DND-41 (cell line): ENCODE data around the gene DNAJC7.

Experiments
- ATAC-seq: fragments of 200-7000 bp; cut with Tn5 transposase; 3 replicates; pipeline ENCODE4 v1.9.1; 2021; ENCODE audit warnings: low read depth; ENCODE audit not compliant: insufficient read depth
- DNase-seq: peaks from one replicate; pipeline ENCODE4 v3.0.0-alpha.2; 2020
- H2AFZ ChIP-seq: 2 replicates; pipeline ENCODE4 v1.6.0; 2012; ENCODE audit warnings: low read depth, low read length
- H3K27ac ChIP-seq: 2 replicates; pipeline ENCODE4 v1.5.1; 2012; ENCODE audit warnings: low read length, inconsistent platforms
- H3K27me3 ChIP-seq: fragments of 200-600 bp; sonication (generic); 2 replicates; pipeline ENCODE4 v1.6.0; 2012; ENCODE audit warnings: low read length, mild to moderate bottlenecking, inconsistent platforms; ENCODE audit not compliant: insufficient read depth, poor library complexity
- H3K36me3 ChIP-seq: 2 replicates; pipeline ENCODE4 v1.5.1; 2012; ENCODE audit warnings: low read length, inconsistent platforms; ENCODE audit not compliant: insufficient read depth
- H3K4me1 ChIP-seq: 2 replicates; pipeline ENCODE4 v1.5.1; 2012; ENCODE audit warnings: mild to moderate bottlenecking, low read length; ENCODE audit not compliant: insufficient read depth
- H3K4me2 ChIP-seq: 2 replicates; pipeline ENCODE4 v1.6.0; 2012; ENCODE audit warnings: mild to moderate bottlenecking, moderate library complexity, low read length, inconsistent platforms; ENCODE audit not compliant: insufficient read depth
- H3K4me3 ChIP-seq, 2 experiments: fragments of 200-600 bp in 1 of 2; shearing (Covaris generic) in 1 of 2; 2 replicates each; pipeline ENCODE4 v1.5.1; 2012 to 2016; ENCODE audit warnings: inconsistent platforms in 2 of 2, low read length in 2 of 2, mild to moderate bottlenecking in 2 of 2, low read depth in 1 of 2, moderate library complexity in 1 of 2
- H3K79me2 ChIP-seq: 2 replicates; pipeline ENCODE4 v1.6.0; 2012; ENCODE audit warnings: low read length, inconsistent platforms; ENCODE audit not compliant: insufficient read depth
- H3K9ac ChIP-seq: 2 replicates; pipeline ENCODE4 v1.6.0; 2012; ENCODE audit warnings: low read depth, mild to moderate bottlenecking, inconsistent platforms, low read length, moderate library complexity
- H3K9me3 ChIP-seq: 2 replicates; pipeline ENCODE4 v1.5.1; 2012; ENCODE audit warnings: low read length, moderate library complexity, mild to moderate bottlenecking, inconsistent platforms; ENCODE audit not compliant: insufficient read depth, severe bottlenecking
- H4K20me1 ChIP-seq: 2 replicates; pipeline ENCODE4 v1.6.0; 2012; ENCODE audit warnings: low read length; ENCODE audit not compliant: insufficient read depth
- EZH2 ChIP-seq: IDR thresholded peaks from 3 replicates; pipeline ENCODE4 v1.6.1; 2012; ENCODE audit warnings: borderline replicate concordance, low read depth, mild to moderate bottlenecking, moderate library complexity, low read length, inconsistent platforms; ENCODE audit not compliant: severe bottlenecking
- TF ChIP-seq, protein P1 (sequence below): IDR thresholded peaks from 2 replicates; pipeline ENCODE4 v1.5.1; 2012; ENCODE audit warnings: borderline replicate concordance, low read length, moderate library complexity, mild to moderate bottlenecking; ENCODE audit not compliant: poor library complexity, severe bottlenecking; ENCODE audit errors: extremely low read depth

Gene DNAJC7

DNA sequence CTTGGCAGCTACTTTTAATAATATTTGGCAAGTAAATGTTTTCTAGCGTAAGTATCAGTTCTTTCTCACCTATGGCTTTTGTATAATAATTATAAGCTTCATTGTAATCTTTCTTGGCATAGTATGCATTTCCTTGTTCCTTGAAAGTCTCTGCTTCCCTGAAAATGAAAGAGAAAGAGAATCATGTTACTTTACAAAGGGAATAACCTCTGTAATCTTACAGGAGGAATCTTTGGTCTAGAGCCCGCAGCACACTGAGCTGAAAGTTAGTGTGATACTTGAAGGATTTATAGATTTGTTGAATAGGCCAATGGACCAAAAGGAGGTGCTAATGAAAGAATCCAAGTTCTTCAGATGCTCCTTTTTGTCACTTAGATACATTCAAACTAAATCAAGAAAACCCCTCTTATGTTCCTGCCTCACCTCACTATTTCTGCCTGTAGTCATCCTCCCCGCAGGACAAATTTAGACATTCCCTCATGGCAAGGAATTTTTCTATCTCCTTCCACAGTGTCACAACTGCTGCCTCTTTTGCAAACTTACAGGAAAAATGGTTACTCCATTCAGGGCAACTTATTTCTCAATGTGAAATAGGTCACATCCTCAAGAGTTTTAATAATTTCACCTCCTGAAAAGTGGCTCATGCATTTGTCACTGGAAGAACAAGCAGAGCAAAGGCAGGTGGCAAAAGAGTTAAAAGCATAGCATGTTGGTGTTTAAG, 16.7 kb downstream of the DNAJC7 start:
- H3K9ac ChIP-seq, result no peak overlapping the region
- no peaks in the 10 kb centered on the region for H3K27me3 ChIP-seq
- peaks cover 52% of the 10 kb centered on the region for H3K79me2 ChIP-seq
- no peak overlapping the region for H2AFZ ChIP-seq
- H3K4me1 ChIP-seq, result no peaks in the 10 kb centered on the region
- H3K9me3 ChIP-seq, result no peaks in the 10 kb centered on the region
- peaks cover 52% of the 10 kb centered on the region for H4K20me1 ChIP-seq
- ATAC-seq, result no peak
- no peak overlapping the region for H3K4me3 ChIP-seq
- no peak for DNase-seq
- H3K36me3 ChIP-seq, result peaks cover 75% of the 10 kb centered on the region
- no peak for TF ChIP-seq EZH2
- TF ChIP-seq, protein P1, sequence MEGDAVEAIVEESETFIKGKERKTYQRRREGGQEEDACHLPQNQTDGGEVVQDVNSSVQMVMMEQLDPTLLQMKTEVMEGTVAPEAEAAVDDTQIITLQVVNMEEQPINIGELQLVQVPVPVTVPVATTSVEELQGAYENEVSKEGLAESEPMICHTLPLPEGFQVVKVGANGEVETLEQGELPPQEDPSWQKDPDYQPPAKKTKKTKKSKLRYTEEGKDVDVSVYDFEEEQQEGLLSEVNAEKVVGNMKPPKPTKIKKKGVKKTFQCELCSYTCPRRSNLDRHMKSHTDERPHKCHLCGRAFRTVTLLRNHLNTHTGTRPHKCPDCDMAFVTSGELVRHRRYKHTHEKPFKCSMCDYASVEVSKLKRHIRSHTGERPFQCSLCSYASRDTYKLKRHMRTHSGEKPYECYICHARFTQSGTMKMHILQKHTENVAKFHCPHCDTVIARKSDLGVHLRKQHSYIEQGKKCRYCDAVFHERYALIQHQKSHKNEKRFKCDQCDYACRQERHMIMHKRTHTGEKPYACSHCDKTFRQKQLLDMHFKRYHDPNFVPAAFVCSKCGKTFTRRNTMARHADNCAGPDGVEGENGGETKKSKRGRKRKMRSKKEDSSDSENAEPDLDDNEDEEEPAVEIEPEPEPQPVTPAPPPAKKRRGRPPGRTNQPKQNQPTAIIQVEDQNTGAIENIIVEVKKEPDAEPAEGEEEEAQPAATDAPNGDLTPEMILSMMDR, result no peak
- H3K4me2 ChIP-seq, result no peak overlapping the region
- H3K27ac ChIP-seq, result no peak overlapping the region

DNA sequence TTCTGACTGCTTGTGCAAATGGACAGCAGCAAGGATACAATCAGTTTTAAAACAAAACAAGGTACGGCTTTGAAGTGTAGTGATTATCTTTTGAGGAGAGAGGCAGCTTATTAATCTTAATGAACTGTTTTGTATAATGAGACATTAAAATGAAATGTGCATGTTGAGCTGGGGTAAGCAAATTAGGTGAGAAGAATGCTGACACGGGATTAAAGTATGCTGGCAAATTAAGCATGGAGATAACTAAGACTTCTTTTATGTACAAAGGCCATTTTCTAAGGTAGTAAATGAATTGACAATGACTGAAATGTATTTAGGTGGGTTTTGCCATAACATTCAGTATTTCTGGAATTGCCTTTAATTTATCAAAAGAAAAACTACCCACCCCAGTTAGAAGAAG, 18.7 kb downstream of the DNAJC7 start:
- H3K4me2 ChIP-seq, result no peak overlapping the region
- TF ChIP-seq, protein P1, result no peak
- TF ChIP-seq EZH2, result no peak
- H3K27ac ChIP-seq, result no peak overlapping the region

DNA sequence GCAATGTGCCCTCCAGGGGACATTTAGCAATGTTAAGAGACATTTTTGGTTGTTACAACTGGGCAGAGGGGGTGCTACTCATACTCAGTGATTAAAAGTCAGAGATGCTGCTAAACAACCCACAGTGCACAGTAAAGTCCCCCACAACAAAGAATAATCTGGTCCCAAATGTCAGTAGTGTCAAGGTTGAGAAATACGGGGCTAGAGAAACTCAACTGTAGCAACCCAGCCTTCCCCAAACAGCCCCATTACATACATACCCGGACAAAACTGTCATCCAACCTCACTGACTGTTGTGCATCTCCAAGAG, 20.4 kb downstream of the DNAJC7 start:
- peaks cover 23% of the 10 kb centered on the region for H4K20me1 ChIP-seq
- H3K79me2 ChIP-seq, result peaks cover 19% of the 10 kb centered on the region
- H3K4me2 ChIP-seq, result no peak overlapping the region
- H2AFZ ChIP-seq, result no peak overlapping the region
- ATAC-seq (no peak), DNase-seq (no peak)
- H3K36me3 ChIP-seq, result peaks cover 91% of the 10 kb centered on the region
- H3K27ac ChIP-seq, result no peak overlapping the region
- no peak overlapping the region for H3K9ac ChIP-seq
- H3K27me3 ChIP-seq, result no peaks in the 10 kb centered on the region
- no peaks in the 10 kb centered on the region for H3K9me3 ChIP-seq
- no peak overlapping the region for H3K4me3 ChIP-seq
- no peaks in the 10 kb centered on the region for H3K4me1 ChIP-seq
- TF ChIP-seq EZH2, result no peak
- TF ChIP-seq, protein P1, result no peak

More for the DNA sequence above, 18.7 kb downstream of the DNAJC7 start:
- no peak overlapping the region for H3K9ac ChIP-seq
- H3K4me3 ChIP-seq, result no peak overlapping the region
- no peaks in the 10 kb centered on the region for H3K9me3 ChIP-seq
- H3K4me1 ChIP-seq, result no peaks in the 10 kb centered on the region
- no peak for DNase-seq
- peaks cover 32% of the 10 kb centered on the region for H3K79me2 ChIP-seq
- ATAC-seq, result no peak
- peaks cover 91% of the 10 kb centered on the region for H3K36me3 ChIP-seq
- peaks cover 37% of the 10 kb centered on the region for H4K20me1 ChIP-seq
- H3K27me3 ChIP-seq, result no peaks in the 10 kb centered on the region
- no peak overlapping the region for H2AFZ ChIP-seq

DNA sequence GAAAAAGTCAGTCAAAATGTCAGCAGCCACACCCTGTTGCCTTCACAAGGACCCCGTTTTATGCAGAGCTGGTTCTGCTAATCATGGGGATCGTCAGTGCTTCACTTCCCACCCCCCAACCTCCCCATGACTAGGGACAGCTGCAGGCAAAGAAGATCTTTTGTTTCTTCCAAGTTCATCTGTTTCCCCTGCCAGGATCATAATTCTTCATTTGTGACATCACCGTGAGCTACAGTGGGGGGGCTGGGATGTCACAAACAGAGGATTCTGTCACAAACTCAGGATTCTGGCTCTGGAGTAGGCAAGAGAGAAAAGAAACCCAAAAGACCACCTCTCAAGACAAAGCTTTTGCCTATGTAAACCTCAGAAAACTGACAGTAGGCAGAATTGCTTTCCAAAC, 24.7 kb downstream of the DNAJC7 start:
- Histone ChIP-seq H3K9me3 (no peaks in the 10 kb centered on the region), H3K79me2 (0 out of 2 replicates have a peak, but pooled peaks cover 5% of the 10 kb centered on the region), H3K36me3 (peaks cover 94% of the 10 kb centered on the region), H3K9ac (no peak overlapping the region), H3K4me1 (no peaks in the 10 kb centered on the region), H3K4me2 (no peak overlapping the region), H2AFZ (no peak overlapping the region), H4K20me1 (peaks cover 7% of the 10 kb centered on the region; the same call in 1 of the 2 replicates), H3K27ac (no peak overlapping the region), H3K27me3 (no peaks in the 10 kb centered on the region), H3K4me3 (no peak overlapping the region)
- no peak for ATAC-seq
- no peak for TF ChIP-seq EZH2
- TF ChIP-seq, protein P1, result no peak
- no peak for DNase-seq
